Measurements from ENCODE around the gene EIF2A.

GRCh38 chr3:150504483-150504882, 42.1 kb upstream of the EIF2A start:
- TF ChIP-seq CTCF (IDR thresholded peaks at IDR 0.05) (no peak), MAX (IDR thresholded peaks at IDR 0.05) (no peak), CHD2 (IDR thresholded peaks at IDR 0.05; ENCODE audit: low read length, partially characterized antibody) (no peak), RAD21 (conservative IDR thresholded peaks at IDR 0.05 in 1 of 2, IDR thresholded peaks at IDR 0.05 in 1 of 2) (no peak), REST (IDR thresholded peaks at IDR 0.05) (no peak), HOXB13 (CRISPR knock-in tag; IDR thresholded peaks at IDR 0.05; ENCODE audit: low read depth) (no peak), MAFK (IDR thresholded peaks at IDR 0.05; ENCODE audit: partially characterized antibody) (no peak), RCOR1 (IDR thresholded peaks at IDR 0.05; ENCODE audit: low read depth, low read length) (no peak), EP300 (IDR thresholded peaks at IDR 0.05) (no peak), ELK1 (IDR thresholded peaks at IDR 0.05; ENCODE audit: low read depth, low read length) (no peak), JUNB (IDR thresholded peaks at IDR 0.05) (no peak), RARB (CRISPR knock-in tag; IDR thresholded peaks at IDR 0.05) (no peak), RNF2 (IDR thresholded peaks at IDR 0.05; ENCODE audit: borderline replicate concordance, low read depth) (no peak), POLR2A (IDR thresholded peaks at IDR 0.05; ENCODE audit: low read length) (no peak)
